Vein endothelial cell (primary cell): ENCODE results near the gene PCDHGA2. TPM values are rescaled to one million over a fixed set of nuclear protein-coding genes. Genes with fewer than 3 reads are reported as not detected.

ENCODE experiments used
- total RNA-seq: library from RNA; depleted of rRNA; stranded (reverse); fragments of >200 nt; gene quantifications from 2 replicates; pipeline ENCODE4 v1.2.3, GENCODE V29; 2012

PCDHGA2 gene
- 1.6 and 2.9 TPM in 2 replicates for total RNA-seq

DNA sequence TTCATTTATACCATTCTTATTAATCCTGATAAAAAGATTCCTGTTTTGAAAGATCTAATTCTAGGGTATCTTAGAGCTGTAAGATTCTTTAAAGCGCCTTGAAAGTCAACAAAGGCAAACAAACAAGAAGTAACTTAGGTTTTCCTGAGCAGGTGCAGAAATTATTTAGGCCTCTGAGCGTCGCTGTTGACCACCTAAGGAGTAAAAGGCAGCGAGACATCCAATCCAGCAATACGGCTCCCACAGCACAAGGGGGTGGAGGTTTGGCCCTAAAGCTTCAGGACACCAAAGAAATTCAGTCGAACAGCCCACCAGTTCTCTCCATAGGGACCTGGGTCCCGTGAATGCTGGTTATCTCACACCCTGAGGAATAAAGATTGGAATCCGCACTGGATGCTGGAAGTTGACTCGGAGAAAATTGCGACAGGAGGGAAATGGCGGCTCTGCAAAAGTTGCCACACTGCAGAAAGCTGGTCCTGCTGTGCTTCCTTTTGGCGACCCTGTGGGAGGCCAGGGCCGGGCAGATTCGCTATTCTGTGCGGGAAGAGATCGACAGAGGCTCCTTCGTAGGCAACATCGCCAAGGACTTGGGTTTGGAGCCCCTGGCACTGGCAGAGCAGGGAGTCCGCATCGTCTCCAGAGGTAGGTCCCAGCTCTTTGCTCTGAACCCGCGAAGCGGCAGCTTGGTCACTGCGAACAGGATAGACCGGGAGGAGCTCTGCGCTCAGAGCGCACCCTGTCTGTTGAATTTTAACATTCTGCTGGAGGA, at the start of gene PCDHGA2:
TSS of gene PCDHGA2 (plus strand) at position 223 of the 769 bp plus-strand sequence.

DNA sequence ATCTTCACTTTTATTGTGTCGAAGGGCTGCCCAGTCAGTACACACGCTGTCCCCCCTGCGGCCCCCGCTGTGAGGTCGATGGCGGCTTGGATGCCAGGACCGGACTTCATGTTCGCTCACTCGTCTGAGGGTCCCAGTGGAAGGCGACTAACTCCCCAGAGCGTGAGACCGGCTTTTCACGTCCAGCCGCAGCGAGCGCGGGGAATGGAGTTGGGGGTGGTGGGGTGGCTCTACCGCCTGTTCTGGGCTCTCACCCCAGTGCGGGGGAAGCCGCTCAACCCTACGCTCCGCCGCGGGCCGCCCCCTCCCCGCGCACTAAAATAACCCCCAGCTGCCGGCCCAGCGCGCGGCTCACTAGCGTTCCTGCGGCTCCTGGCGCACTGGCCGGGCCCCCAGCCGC, 34.8 kb upstream of the PCDHGA2 start, which contains the start of gene SLC25A2:
TSS of gene SLC25A2 (minus strand) at position 294 of the 400 bp plus-strand sequence. CDS start at position 110, 184 bp downstream.

DNA sequence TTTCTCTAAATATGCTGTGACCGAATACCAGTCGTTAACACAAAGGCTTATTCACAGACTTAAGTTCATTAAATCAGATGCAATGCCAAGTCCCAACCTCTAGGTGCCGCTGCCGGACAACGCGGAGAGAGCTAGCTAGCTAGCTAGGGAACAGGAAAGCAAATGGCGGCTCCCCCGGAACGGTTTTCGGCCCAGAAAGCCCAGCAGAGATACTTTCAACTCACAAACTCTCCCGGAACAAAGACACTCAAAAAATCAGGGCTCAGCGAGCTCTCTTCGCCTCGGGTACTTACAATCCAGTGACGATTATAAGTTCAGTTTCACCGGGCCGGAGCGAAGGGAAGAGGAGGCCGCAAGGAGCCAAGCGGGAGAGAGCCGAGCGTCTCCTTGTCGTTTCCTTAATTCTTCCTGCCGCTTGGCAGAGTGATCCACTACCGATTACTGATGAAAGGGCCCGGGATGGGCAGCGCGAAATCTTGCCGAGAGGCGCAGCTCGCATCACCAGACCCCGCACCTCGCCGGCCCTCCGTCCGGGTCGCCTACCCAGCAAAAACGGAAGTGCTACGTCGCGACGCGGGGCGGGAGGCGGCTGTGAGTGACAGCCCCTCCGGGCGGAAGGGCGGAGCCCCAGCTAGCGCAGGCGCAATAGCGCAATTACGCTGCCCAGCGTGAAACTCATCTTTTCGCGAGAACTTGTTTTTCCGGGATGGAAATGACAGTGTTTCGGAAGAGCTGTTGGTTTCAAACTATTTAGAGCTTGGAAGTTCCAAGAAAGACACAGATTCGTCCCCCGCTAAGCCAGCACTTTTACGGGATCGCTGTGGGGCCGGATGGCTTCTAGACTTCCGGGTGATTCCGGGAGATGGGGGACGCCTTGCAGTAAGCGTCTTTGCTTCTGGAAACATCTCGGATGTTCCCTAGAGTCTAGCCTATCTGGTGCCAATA, 18.1 kb upstream of the PCDHGA2 start, which contains the start of gene TAF7:
TSS of gene TAF7 (minus strand) at position 560 of the 945 bp plus-strand sequence. CDS start 740 bp downstream, outside the sequence.

DNA sequence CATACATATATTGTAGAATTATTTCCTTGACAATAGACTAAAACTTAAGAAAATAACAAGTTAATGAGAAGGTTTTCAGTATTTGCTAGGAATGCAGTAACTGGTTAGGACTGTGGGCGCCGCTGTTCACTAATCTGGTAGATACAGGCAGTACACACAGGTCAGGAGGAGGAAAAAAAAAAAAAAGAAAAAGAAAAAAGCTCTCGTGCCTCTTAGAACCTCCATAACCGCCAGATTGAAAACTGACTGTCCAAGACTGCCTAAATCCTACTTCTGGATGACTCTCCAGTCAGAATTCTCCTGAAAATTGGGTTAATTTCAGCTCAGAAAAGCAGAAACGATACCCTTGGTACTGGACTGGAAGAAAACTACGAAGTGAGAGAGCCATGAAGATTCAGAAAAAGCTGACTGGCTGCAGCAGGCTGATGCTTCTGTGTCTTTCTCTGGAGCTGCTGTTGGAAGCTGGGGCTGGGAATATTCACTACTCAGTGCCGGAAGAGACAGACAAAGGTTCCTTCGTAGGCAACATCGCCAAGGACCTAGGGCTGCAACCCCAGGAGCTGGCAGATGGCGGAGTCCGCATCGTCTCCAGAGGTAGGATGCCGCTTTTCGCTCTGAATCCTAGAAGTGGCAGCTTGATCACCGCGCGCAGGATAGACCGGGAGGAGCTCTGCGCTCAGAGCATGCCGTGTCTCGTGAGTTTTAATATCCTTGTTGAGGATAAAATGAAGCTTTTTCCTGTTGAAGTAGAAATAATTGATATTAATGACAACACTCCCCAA, 8.1 kb upstream of the PCDHGA2 start, which contains the start of gene PCDHGA1:
TSS of gene PCDHGA1 (plus strand) at position 216 of the 782 bp plus-strand sequence.

DNA sequence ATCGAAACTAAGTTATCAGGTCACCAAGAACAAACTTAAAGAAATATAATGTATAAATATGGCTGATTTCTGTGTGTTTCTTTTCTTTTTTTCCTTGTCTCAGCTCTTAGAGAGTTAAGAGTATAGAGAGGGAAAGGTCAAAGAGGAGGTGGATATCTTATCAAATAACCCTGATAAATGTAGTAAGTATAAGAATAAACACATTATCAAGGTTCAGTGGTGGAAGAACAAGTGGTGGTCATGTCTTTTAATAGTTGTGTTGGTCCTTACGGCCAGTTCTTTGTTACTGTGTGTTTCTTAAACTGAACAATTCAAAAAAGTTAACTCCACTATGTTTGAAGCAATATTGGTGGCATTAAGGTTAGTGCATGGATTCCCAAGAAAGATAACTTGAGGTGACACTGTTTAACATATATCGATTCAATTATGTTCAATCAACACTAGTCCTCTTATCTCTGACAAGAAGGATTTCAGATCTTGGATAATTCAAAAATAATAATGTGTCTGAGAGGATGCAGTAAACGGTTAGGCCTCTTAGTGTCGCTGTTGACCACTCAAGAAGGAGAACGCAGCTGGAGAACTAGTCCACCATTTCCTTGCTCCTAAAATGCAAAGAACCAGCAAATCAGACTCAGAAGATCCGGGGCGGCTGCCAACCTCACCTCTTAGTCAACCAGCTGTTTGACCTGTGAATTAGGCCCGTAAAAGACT, 4.8 kb downstream of the PCDHGA2 start, which contains the start of gene PCDHGA3:
TSS of gene PCDHGA3 (plus strand) at position 588 of the 711 bp plus-strand sequence. CDS start 205 bp downstream, outside the sequence.

DNA sequence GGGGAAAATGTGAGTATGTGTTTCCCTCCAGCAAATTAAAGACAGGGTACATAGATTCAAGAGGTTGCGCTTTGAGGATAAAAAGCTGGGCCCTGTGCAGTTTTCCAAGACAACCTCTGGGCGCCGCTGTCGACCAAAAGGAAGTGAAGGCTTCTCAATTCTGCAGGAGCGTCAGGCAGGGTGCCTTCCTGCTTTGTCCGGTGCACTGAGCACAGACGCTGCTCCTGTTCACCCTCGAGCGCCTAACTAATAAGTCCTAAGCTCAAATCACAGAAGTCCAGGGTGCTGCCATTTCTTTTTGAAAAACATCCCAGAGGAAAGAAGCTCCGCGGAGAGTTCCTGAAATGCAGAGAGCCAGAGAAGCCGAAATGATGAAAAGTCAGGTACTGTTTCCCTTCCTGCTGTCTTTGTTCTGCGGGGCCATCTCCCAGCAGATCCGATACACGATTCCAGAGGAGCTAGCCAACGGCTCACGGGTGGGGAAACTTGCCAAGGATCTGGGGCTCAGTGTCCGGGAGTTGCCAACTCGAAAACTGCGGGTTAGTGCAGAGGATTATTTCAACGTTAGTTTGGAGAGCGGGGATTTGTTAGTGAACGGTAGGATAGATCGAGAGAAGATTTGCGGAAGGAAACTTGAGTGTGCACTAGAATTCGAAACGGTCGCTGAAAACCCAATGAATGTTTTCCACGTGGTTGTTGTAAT, 11.5 kb downstream of the PCDHGA2 start, which contains the start of gene PCDHGB1:
TSS of gene PCDHGB1 (plus strand) at position 183 of the 703 bp plus-strand sequence. CDS start at position 345, 162 bp downstream.

DNA sequence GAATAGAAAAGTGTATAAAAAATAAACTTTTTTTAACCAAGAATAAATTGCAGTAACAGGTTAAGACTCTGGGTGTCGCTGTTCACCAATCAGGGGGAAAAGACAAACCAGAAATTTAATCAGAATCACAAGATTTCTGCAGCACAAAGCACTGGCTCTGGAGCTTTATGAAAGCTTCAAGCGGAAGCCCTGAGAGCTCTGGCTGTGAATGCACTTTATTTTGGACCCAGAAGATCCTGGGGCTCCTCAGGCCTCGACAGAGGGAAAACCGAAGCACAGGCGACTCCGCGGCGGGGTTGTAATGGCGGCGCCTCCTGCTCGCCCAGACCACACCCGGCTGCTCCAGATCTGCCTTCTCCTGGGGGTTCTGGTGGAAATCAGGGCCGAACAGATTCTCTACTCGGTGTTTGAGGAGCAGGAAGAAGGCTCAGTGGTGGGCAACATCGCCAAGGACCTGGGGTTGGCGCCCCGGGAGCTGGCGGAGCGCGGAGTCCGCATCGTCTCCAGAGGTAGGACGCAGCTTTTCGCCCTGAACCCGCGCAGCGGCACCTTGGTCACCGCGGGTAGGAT, 16.4 kb downstream of the PCDHGA2 start, which contains the start of gene PCDHGA4:
TSS of gene PCDHGA4 (plus strand) at position 122 of the 570 bp plus-strand sequence. CDS start at position 209, 87 bp downstream.

DNA sequence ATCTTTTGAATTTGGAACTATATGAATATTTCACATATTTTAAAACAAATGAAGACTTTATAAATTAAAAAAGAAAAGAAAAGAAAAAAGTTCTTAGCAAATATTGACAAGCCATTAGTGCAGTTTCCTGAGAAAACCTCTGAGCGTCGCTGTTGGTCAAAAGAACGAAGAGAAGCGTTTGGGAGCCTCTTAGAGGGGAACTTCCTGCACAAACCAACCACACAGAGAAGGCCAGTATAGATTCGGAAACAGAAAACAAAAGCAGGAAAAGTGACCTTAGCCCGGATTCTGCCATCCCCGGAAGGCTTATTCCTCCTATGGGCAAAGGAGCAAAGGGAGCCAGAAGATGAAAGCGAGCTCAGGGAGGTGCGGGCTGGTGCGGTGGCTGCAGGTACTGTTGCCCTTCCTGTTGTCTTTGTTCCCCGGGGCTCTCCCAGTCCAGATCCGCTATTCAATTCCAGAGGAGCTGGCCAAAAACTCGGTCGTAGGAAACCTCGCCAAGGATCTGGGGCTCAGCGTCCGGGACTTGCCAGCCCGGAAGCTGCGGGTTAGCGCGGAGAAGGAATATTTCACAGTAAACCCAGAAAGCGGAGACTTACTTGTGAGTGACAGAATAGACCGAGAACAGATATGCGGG, 21.3 kb downstream of the PCDHGA2 start, which contains the start of gene PCDHGB2:
TSS of gene PCDHGB2 (plus strand) at position 205 of the 637 bp plus-strand sequence. CDS start at position 347, 142 bp downstream.

DNA sequence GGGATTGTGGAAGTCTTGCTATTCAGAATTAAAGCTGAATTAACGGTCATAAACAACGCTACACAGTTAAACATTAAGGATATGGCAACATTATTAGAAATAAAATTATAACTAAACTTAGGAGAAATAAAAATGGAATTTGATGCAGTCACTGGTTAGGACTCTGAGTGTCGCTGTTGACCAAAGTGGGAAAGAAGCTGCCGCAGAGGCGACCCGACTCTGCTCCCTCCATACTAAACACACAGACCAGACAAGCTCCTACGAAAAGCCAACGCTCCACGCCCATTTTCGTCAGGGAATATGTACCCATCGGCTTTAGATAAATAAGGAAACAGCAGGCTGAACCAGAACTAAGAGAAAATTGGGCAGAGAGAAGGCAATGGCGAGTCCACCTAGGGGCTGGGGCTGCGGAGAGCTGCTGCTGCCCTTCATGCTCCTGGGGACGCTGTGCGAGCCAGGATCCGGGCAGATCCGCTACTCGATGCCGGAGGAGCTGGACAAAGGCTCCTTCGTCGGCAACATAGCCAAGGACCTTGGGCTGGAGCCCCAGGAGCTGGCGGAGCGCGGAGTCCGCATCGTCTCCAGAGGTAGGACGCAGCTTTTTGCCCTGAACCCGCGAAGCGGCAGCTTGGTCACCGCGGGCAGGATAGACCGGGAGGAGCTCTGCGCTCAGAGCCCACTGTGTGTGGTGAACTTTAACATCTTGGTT, 25.5 kb downstream of the PCDHGA2 start, which contains the start of gene PCDHGA5:
TSS of gene PCDHGA5 (plus strand) at position 211 of the 709 bp plus-strand sequence. CDS start at position 380, 169 bp downstream.

DNA sequence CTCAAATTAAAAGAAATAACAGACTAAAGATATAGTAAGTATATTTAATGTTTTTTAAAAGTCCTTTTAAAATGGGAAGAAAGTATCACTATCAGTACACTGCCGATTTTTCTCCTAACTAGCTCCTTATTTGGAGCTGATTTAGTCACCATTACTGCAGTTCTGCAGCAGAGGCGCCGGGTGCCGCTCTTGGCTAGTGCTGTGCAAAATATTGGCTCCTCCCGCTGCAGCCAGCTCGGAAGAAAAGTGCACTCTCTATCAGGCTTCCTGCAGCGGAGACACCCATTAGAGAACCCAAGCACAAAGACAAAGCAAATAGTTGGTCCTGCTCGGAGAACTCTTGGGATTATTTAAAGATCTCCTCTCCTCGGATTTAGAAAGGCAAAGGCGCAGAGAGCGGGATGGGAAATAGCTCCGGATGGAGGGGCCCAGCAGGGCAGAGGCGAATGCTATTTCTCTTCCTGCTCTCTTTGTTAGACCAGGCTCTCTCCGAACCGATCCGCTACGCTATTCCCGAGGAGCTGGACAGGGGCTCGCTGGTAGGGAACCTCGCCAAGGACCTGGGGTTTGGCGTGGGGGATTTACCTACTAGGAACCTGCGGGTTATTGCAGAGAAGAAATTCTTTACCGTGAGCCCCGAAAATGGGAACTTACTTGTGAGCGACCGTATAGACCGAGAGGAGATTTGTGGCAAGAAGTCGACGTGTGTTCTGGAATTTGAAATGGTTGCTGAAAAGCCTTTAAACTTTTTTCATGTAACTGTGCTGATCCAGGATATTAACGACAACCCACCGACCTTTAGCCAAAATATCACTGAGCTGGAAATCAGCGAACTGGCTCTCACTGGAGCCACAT, 31.7 kb downstream of the PCDHGA2 start, which contains the start of gene PCDHGB3:
TSS of gene PCDHGB3 (plus strand) at position 249 of the 855 bp plus-strand sequence. CDS start at position 402, 153 bp downstream.

DNA sequence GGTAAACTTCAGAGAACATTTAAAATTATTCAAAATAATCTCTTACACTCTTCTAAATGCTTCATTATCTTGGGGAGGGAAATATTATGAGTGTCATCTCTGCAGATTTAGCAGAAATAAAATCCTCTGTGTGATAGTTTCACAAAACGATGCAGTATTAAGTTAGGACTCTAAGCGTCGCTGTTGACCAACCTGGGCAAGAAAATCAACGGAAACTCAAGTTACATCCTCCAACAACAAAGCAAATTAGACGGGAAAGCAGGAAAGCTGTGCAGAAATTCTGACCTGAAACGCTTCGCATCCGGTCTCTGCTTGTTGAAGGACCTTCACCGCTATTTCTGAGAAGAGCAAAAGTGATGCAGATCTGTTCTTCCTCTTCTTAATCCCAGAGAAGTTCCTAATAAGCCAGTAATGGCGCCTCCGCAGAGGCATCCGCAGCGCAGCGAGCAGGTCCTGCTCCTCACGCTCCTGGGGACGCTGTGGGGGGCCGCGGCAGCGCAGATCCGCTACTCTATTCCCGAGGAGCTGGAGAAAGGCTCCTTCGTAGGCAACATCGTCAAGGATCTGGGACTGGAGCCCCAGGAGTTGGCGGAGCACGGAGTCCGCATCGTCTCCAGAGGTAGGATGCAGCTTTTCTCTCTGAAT, 35.2 kb downstream of the PCDHGA2 start, which contains the start of gene PCDHGA6:
TSS of gene PCDHGA6 (plus strand) at position 219 of the 645 bp plus-strand sequence. CDS start at position 412, 193 bp downstream.

DNA sequence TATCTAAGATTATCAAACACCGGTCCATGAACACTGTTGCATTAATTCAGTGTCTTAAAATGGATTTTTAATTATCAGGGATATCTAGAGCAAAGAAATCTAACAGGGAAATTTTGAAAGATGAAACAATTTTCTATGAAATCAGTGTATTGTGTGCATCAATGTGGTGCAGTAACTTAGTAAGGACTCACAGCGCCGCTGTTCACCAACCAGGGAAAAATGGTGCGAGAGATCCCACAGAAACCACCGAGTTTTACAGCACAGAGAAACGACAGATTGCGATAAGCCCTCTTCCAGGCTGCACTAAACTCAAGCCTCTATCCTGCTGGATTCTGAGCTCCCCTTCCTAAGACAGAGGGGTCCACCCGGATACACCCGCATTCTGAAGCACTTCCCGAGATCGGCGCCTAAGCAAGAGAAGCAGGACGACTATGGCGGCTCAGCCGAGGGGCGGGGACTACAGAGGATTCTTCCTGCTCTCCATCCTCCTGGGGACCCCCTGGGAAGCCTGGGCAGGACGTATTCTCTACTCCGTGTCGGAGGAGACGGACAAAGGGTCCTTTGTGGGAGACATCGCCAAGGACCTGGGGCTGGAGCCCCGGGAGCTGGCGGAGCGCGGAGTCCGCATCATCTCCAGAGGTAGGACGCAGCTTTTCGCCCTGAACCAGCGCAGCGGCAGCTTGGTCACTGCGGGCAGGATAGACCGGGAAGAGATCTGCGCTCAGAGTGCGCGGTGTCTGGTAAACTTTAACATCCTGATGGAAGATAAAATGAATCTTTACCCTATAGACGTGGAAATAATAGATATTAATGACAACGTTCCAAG, 44.1 kb downstream of the PCDHGA2 start, which contains the start of gene PCDHGA7:
TSS of gene PCDHGA7 (plus strand) at position 274 of the 826 bp plus-strand sequence. CDS start at position 432, 158 bp downstream.

DNA sequence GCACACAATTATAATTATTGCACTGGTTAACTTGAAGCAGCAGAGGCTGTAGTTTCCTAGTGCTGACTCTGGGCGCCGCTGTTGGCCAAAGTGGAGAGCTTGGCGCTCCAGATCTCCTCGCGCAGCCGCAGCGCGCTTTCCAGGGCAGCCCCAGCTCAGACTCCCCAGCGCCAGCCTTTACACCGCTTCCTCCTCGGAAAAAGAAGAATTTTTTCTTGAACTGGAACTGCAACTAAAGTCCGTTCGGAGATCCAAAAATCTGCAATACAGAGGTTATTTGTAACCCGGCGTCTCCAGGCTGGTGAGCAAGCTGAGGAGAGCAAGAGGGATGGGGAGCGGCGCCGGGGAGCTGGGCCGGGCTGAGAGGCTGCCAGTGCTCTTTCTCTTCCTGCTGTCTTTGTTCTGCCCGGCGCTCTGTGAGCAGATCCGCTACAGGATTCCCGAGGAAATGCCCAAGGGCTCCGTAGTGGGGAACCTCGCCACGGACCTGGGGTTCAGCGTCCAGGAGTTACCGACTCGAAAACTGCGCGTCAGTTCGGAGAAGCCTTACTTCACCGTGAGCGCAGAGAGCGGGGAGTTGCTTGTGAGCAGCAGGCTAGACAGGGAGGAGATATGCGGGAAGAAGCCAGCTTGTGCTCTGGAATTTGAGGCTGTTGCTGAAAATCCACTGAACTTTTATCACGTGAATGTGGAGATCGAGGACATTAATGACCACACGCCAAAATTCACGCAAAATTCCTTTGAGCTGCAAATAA, 49.2 kb downstream of the PCDHGA2 start, which contains the start of gene PCDHGB4:
TSS of gene PCDHGB4 (plus strand) at position 142 of the 755 bp plus-strand sequence. CDS start at position 329, 187 bp downstream.

DNA sequence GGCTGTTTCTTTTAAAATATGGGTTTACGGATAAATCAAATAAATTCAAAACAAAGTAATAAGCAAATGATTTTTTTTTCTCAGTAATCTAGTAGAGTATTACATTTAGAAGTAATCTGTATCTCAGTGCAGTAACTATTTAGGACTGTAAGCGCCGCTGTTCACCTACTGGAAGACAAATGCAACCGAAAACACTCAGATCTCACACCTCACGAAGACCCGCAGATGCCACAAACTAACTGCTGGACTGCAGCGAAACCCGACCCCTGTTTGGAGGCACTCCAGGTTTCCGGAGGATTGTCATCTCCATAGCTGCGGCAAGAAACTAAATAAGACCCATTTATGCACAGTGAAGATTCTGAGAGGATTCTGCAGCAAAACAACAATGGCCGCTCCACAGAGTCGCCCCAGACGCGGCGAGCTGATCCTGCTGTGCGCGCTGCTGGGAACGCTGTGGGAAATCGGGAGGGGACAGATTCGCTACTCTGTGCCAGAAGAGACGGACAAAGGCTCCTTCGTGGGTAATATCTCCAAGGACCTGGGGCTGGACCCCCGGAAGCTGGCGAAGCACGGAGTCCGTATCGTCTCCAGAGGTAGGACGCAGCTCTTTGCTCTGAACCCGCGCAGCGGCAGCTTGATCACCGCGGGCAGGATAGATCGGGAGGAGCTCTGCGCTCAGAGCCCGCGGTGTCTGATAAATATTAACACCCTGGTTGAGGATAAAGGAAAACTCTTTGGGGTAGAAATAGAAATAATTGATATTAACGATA, 54.1 kb downstream of the PCDHGA2 start, which contains the start of gene PCDHGA8:
TSS of gene PCDHGA8 (plus strand) at position 205 of the 770 bp plus-strand sequence. CDS start at position 386, 181 bp downstream.

